HG03558 (cell line): ENCODE measurements around the gene F7.
"Not testable (repeated sequence)": the region's sequence is repeated elsewhere in the genome, so short reads cannot be mapped to it uniquely, and the experiment has no call there.

Experiments
- ATAC-seq: cut with Tn5 transposase; IDR thresholded peaks from one replicate; pipeline ENCODE4 v1.9.1; 2021; ENCODE audit warnings: moderate number of reproducible peaks; ENCODE audit not compliant: unreplicated experiment; ENCODE audit errors: extremely low read depth

Gene F7

DNA sequence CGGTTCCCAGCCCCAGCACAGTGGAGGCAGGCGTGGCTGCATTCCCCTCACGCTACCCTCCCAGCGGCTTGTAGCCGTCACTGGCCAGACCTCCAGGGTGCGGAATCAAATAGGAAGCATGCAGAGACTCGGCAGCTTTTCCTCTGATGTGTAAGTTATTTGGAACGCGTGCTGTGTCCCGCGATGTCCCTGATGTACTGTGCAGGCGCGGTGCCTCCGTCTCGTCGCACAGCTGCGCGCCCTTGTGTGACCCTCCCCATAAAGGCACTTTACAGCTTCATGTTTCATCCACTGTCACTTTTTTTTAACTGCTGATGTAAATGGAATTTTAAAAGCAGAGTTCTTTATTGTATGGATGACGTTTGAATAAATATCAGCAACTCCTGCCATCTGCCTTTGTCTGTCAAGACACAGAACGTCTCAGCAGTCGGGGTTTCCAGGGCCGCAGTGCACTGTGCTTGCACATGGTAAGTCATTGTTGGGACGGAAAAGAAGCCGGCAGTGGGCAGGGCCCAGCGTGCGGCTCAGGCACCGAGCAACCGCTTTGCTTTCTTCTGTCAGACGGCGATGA, 7.3 kb upstream of the F7 start:
- ATAC-seq: no peak

DNA sequence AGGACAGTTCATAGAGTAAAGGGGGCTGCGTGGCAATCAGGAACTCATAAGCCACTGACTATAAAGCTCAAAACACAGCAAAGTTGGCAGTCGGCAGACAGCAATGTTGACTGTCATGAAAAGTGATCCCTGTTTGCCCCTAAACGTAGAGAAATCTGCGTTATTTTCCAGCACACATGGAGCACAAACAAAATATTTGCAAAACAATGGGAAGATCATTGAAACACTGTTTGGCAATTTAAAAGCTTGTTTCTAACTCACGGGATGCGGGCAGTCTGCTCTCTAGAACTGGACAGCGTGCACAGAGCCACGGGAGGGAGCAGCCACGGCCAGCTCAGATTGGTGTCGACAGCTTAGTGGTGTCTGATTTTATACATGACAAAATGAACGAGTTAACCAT, 6.4 kb upstream of the F7 start:
- ATAC-seq: no peak

GRCh38 chr13:113102302-113102701, 3.3 kb upstream of the F7 start:
- not testable (repeated sequence) for ATAC-seq

DNA sequence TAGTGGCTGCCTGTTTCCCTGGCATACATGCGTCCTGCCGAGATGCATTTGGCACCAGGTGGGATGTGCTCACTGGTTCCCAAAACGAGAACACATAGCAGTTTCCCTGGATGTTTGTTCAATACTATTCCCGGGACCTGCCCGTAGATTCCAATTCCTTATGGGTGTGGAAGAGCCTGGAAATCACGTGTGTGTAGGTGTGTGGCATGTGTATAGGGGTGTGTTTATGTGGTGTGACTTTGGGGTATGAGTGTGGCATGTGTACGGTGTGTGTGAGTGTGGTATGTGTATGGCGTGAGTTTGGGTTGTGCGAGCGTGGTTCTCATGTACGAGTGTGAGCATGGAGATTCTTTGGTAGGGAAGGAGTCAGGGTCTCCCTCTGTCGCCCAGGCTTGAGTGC, 2.9 kb upstream of the F7 start:
- no peak for ATAC-seq

DNA sequence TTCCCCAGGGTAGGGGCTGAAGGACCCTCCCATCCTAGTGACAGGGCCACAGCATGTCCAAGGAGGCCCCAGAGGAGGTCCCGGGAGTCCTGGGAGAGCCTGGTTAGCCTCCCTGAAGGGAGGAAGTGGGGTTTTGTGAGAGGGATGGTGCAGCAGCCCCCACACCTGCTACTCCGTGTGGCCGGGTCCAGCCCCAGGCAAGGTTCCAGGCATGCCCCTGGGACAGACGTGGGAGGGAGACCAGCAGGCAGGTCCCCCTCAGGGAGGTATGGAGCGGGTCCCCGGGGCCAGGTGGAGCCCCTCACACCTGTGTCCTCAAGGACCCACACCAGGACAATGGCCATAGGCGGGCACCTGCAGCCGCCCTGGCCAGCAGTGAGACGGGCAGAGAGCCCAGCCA, 1.9 kb upstream of the F7 start:
- no peak for ATAC-seq

- no peak for ATAC-seq
Observed at GRCh38 chr13:113105921-113106452, 396 bp downstream of the F7 start.

DNA sequence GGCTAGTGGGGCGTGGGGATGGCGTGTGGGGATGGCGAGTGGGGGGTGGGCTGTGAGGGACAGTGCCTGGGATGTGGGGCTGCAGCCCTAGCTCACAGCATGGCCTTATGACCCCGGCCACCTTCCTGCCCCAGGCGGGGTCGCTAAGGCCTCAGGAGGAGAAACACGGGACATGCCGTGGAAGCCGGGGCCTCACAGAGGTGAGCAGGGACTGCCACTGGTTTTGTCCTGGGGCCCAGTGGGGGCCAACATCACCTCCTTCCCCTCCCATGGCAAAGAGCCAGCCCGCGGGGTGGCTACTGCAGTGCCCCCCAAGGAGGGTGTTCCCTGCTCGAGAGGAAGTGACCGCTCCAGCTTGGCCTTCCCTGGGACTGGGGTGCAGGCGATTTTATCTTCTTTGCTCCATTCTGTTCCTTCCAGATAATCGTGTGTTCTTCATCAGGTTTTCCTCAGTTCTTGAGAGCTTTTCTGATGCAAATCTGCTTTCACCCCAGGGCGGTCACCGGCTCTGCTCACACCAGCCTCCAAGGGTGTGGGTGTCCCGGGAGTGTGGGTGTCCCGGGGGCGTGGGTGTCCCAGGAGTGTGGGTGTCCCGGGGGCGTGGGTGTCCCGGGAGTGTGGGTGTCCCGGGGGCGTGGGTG, 1.2 kb downstream of the F7 start:
- no peak for ATAC-seq

- not testable (repeated sequence) for ATAC-seq
Observed at GRCh38 chr13:113108521-113108920, 2.9 kb downstream of the F7 start.

DNA sequence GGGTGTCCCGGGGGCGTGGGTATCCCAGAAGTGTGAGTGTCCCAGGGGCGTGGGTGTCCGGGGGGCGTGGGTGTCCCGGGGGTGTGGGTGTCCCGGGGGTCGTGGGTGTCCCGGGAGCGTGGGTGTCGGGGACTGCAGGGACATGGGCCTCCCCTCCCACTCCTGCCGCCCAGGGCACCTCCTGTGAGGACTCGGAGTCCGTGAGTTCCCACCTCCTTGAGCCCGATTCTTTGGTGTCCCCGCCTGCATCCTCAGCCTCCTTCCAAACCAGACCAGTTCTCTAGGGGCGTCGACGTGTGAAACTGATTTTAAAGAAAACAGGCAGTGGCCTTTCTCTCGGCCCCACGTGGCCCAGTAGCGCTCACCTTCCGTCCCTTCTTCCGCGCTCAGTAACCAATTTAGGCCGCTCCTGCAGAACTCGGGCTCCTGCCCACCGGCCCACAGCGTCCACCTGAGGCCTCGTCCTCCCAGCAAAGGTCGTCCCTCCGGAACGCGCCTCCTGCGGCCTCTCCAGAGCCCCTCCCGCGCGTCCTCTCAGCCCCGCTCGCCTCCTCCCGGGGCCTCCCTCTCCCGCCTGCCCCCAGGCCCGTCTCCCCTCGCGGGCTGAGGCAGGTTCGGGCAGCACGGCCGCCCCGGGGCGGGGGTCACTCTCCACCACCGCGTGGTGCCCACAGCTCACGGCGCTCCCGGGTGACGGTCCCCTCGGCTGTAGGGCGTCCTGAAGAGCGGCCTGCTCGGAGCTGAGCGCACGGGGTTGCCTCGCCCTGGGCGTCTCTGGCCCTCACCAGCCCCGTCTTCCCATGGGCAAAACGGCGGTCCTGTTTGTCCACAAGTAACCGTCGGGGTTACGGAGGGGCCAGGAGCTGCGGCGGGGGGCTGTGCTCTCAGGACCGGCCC, 3.8 kb downstream of the F7 start:
- ATAC-seq: no peak

DNA sequence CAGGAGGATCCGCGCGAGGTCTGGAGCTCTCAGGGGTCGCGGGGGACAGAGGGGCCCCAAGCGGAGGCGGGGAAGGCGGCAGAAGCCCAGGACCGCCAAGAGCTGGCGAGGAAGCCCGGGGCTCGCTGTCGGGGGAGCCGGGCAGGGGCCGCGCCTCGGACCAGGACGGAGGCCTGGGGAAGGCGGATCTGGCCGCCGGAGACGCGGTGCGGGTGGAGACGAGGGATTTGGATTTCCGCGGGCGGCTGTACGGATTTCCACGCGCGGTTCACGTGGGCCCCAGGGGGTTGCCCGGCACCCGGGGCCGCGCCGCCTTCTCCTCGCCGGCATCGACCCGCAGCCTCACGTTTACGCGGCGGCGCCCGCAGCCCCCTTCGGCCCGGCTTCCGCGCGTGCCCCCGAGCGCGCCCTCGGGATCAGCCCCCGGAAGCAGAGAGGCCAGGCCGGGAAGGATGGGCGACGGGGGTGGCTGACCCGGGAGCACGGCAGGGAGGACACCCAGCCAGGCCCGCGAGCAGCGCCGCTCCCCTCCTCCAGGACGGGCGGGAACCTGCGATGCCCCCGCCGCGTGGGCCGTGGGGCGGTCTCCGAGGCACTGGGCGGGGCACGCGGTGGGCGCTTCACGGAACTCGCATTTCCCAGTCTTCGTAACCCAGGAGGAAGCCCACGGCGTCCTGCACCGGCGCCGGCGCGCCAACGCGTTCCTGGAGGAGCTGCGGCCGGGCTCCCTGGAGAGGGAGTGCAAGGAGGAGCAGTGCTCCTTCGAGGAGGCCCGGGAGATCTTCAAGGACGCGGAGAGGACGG, 4.7 kb downstream of the F7 start:
- no peak for ATAC-seq

- no peak for ATAC-seq
Observed at GRCh38 chr13:113110852-113111315, 5.3 kb downstream of the F7 start.

DNA sequence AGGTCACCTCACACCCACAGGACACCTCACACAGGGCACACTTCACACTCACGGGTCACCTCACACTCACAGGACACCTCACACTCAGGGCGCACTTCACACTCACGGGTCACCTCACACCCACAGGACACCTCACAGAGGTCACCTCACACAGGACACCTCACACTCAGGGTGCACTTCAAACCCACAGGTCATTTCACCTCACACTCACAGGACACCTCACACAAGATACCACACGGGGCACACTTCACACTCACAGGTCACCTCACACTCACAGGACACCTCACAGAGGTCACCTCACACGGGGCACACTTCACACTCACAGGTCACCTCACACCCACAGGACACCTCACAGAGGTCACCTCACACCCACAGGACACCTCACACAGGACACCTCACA, 6.2 kb downstream of the F7 start:
- not testable (repeated sequence) for ATAC-seq

DNA sequence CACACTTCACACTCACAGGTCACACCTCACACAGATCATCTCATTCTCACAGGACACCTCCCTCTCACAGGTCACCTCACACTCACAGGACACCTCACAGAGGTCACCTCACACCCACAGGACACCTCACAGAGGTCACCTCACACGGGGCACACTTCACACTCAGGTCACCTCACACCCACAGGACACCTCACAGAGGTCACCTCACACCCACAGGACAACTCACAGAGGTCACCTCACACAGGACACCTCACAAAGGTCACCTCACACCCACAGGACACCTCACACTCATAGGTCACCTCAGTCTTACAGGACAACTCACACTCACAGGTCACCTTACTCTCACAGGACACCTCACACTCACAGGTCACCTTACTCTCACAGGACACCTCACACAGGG, 6.9 kb downstream of the F7 start:
- ATAC-seq: not testable (repeated sequence)

GRCh38 chr13:113112893-113113845, 7.6 kb downstream of the F7 start:
- no peak for ATAC-seq

GRCh38 chr13:113113846-113114271, 8.3 kb downstream of the F7 start:
- no peak for ATAC-seq

DNA sequence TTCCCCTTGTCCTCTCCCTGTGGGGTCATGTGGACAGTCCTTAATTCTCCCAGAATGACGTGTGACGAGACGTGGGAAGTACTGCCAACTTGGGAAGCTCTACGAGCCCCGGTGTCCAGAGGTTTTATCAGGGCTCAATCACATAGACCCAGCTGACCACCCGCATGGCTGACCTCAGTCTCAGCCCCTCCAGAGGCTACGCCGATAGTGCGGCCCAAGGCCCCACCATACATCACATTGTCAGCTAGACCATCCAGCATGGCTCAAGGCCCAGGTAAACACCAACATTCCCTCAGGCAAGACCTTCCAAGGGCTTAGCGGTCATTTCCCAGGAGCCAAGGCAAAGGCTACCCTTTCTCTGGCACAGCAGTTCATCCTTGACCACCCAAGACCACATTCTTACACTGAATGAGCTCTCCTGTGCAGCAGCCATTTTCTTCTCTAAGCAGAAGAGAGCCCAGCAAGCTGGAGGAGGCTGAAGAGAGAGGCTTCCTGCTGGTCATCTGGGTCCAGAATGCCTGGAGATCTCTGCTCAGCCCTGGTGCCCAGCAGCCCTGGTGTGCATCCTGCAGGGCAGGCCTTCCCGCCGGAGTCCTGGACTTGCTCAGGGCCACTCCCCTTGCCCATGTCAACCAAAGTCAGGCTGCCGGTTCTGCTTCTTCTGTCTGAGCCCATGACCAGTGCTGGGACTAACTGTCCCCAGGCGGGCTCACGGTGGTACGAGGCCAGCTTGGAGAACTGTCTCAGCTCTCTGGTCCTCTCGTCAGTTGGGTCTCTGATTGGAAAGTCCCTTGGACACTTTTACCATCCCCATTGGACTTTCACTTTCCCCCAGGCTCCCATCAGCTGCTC, 9.1 kb downstream of the F7 start:
- ATAC-seq: no peak

DNA sequence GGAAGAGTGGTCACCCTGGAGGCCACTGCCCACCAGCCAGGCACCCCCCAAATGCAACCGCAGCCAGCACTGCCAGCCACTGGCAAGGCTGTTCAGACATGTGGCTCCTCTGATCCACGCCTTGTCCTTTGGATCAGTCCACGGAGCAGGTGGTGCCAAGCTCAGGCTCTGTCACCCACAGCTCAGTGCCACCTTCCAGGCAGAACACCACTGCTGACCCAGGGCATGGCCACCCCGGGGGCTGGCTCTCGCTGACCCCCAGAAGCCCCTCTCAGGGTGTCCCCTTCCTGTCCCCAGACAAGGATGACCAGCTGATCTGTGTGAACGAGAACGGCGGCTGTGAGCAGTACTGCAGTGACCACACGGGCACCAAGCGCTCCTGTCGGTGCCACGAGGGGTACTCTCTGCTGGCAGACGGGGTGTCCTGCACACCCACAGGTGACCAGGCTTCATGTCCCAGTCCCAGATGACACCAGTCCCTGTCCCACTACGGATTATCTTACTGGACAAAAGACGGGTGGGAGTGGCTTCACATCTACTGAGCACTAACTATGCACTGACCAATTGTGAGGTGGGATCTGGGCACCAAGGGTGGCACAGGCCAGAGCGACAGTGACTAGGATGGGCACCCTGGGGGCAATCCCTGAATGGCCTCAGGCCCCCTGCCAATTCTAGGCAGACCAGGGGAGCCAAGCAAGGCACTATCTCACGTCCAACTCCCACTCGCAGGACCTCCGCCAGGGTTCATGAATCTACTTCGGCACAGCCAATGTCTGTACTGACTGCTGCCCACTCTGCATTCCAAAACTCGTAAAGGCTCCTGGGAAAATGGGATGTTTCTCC, 10.0 kb downstream of the F7 start:
- ATAC-seq: no peak
